Thyroid gland (tissue), 4 donors: Measurements from ENCODE around the gene CACNA1A.

ENCODE experiments used
- CTCF ChIP-seq, 6 experiments: fragments of 200-600 bp in 3 of 6; fragments of 450-650 bp in 3 of 6; sonication (generic) in 3 of 6; IDR thresholded peaks; one replicate each; pipeline ENCODE4 v1.5.1; 2016 to 2019; ENCODE audit warnings: antibody characterized with exemption in 6 of 6, mild to moderate bottlenecking in 2 of 6, inconsistent platforms in 1 of 6, moderate library complexity in 1 of 6
- POLR2A ChIP-seq, 2 donors: fragments of 450-650 bp; IDR thresholded peaks; one replicate each; pipeline ENCODE4 v1.6.1; 2017; ENCODE audit warnings: antibody characterized with exemption in 2 of 2, mild to moderate bottlenecking in 2 of 2, moderate library complexity in 1 of 2

GRCh38 chr19:13507053-13507611 is 853 bp upstream of the CACNA1A start:
- TF ChIP-seq CTCF (IDR thresholded peaks at IDR 0.05), result no peak
- no peak for TF ChIP-seq POLR2A (IDR thresholded peaks at IDR 0.05)
